IPS-11a (cell line): Measurements from ENCODE around the gene SEMA3G.

Experiments used
- H3K4me3 ChIP-seq: one replicate; pipeline ENCODE4 v1.5.1; 2013; ENCODE audit warnings: low read depth, low read length, control low read depth

Gene SEMA3G

GRCh38 chr3:52422669-52423068, 22.2 kb downstream of the SEMA3G start:
- no peak overlapping the region for H3K4me3 ChIP-seq

GRCh38 chr3:52420388-52420787, 24.5 kb downstream of the SEMA3G start:
- H3K4me3 ChIP-seq, result no peak overlapping the region

GRCh38 chr3:52415800-52416199, 29.1 kb downstream of the SEMA3G start:
- no peak overlapping the region for H3K4me3 ChIP-seq

GRCh38 chr3:52408466-52408865, 36.4 kb downstream of the SEMA3G start:
- no peak overlapping the region for H3K4me3 ChIP-seq

- no peak overlapping the region for H3K4me3 ChIP-seq
These were observed 37.1 kb downstream of the SEMA3G start for GRCh38 chr3:52407779-52408178.

- no peak overlapping the region for H3K4me3 ChIP-seq
These were observed 38.0 kb downstream of the SEMA3G start for GRCh38 chr3:52406791-52407510.

GRCh38 chr3:52406231-52406661, 38.7 kb downstream of the SEMA3G start:
- no peak overlapping the region for H3K4me3 ChIP-seq

- H3K4me3 ChIP-seq, result no peak overlapping the region
These were observed 39.2 kb downstream of the SEMA3G start for GRCh38 chr3:52405601-52406110.

- H3K4me3 ChIP-seq, result no peak overlapping the region
These were observed 39.8 kb downstream of the SEMA3G start for GRCh38 chr3:52405066-52405465.

GRCh38 chr3:52404391-52404790, 40.5 kb downstream of the SEMA3G start:
- no peak overlapping the region for H3K4me3 ChIP-seq

GRCh38 chr3:52403955-52404354, 40.9 kb downstream of the SEMA3G start:
- no peak overlapping the region for H3K4me3 ChIP-seq

GRCh38 chr3:52403271-52403841, 41.5 kb downstream of the SEMA3G start:
- no peak overlapping the region for H3K4me3 ChIP-seq

GRCh38 chr3:52402706-52403270, 42.1 kb downstream of the SEMA3G start:
- H3K4me3 ChIP-seq, result no peak overlapping the region

GRCh38 chr3:52402101-52402521, 42.8 kb downstream of the SEMA3G start:
- no peak overlapping the region for H3K4me3 ChIP-seq

GRCh38 chr3:52401551-52401950, 43.4 kb downstream of the SEMA3G start:
- no peak overlapping the region for H3K4me3 ChIP-seq

- H3K4me3 ChIP-seq, result no peak overlapping the region
These were observed 43.9 kb downstream of the SEMA3G start for GRCh38 chr3:52401021-52401420.

- no peak overlapping the region for H3K4me3 ChIP-seq
These were observed 44.6 kb downstream of the SEMA3G start for GRCh38 chr3:52400275-52400793.

- no peak overlapping the region for H3K4me3 ChIP-seq
These were observed 45.3 kb downstream of the SEMA3G start for GRCh38 chr3:52399593-52399992.

GRCh38 chr3:52399131-52399530, 45.8 kb downstream of the SEMA3G start:
- H3K4me3 ChIP-seq, result no peak overlapping the region

GRCh38 chr3:52398670-52399081, 46.2 kb downstream of the SEMA3G start:
- no peak overlapping the region for H3K4me3 ChIP-seq

- H3K4me3 ChIP-seq, result no peak overlapping the region
These were observed 47.1 kb downstream of the SEMA3G start for GRCh38 chr3:52397676-52398399.
